H1 (cell line): ENCODE data around the gene TOP1. TPM values are rescaled to one million over a fixed set of nuclear protein-coding genes. Genes with fewer than 3 reads are reported as not detected.
A peak's percentile ranks its signal among the peaks of the same experiment; 100 is the strongest.

ENCODE experiments used
- CTCF ChIA-PET: fragments of 300-600 bp; sonication (Branson Sonifier 250); formaldehyde crosslinking; loops from one replicate; lab custom pipeline; 2021; ENCODE audit not compliant: partially characterized antibody; lab: Charles Lee
- POLR2A ChIA-PET: fragments of 300-600 bp; sonication (Branson Sonifier 250); formaldehyde crosslinking; loops from one replicate; lab custom pipeline; 2021; ENCODE audit warnings: inconsistent platforms; ENCODE audit not compliant: partially characterized antibody; lab: Charles Lee
- DNase-seq, 2 experiments: peaks; one replicate each; pipeline versions ENCODE4 v3.0.0 to v3.0.0-alpha.2; 2010 to 2022; ENCODE audit warnings: low spot score in 2 of 2, low read depth in 1 of 2, mixed read lengths in 1 of 2
- FAIRE-seq: peaks from 2 replicates; lab custom pipeline; 2011; peaks lifted over from hg19 to GRCh38; lab: Jason Lieb, UNC
- H2AFZ ChIP-seq: 2 replicates; pipeline ENCODE4 v1.8.1; 2012; ENCODE audit warnings: low read length, inconsistent platforms
- H2AK5ac ChIP-seq: 2 replicates; pipeline ENCODE4 v1.6.1; 2013; ENCODE audit warnings: low read depth, low read length
- H2BK120ac ChIP-seq: replicated peaks from 2 replicates; pipeline ENCODE3; 2013; ENCODE audit warnings: low read depth, low read length, inconsistent platforms
- H2BK12ac ChIP-seq: 2 replicates; pipeline ENCODE4 v1.6.1; 2013; ENCODE audit warnings: low read depth, low read length
- H2BK15ac ChIP-seq: 2 replicates; pipeline ENCODE4 v1.6.1; 2013; ENCODE audit warnings: low read length
- H2BK20ac ChIP-seq: 2 replicates; pipeline ENCODE4 v1.6.1; 2013; ENCODE audit warnings: low read length
- H2BK5ac ChIP-seq: 2 replicates; pipeline ENCODE4 v1.6.1; 2013; ENCODE audit warnings: low read depth, low read length
- H3K14ac ChIP-seq: 2 replicates; pipeline ENCODE4 v1.6.1; 2013; ENCODE audit warnings: inconsistent platforms; ENCODE audit not compliant: insufficient read length
- H3K18ac ChIP-seq: 2 replicates; pipeline ENCODE4 v1.6.1; 2013; ENCODE audit warnings: low read length; ENCODE audit errors: extremely low read depth
- H3K23ac ChIP-seq: 2 replicates; pipeline ENCODE4 v1.6.1; 2013; ENCODE audit warnings: inconsistent platforms; ENCODE audit not compliant: insufficient read length
- H3K23me2 ChIP-seq: 2 replicates; pipeline ENCODE4 v1.6.1; 2013; ENCODE audit warnings: low read depth, low read length
- H3K27ac ChIP-seq: 2 replicates; pipeline ENCODE4 v1.6.1; 2011; ENCODE audit warnings: low read depth, low read length, inconsistent platforms
- H3K27me3 ChIP-seq, 4 experiments: replicated peaks in 1 of 4; 1 replicate in 1 of 4; 2 replicates in 3 of 4; pipeline versions ENCODE4 v1.6.1 to v1.8.1; 2011 to 2013; ENCODE audit warnings: low read length in 3 of 4, mild to moderate bottlenecking in 3 of 4, inconsistent platforms in 2 of 4, mixed read lengths in 2 of 4, moderate library complexity in 1 of 4; ENCODE audit not compliant: control insufficient read depth in 3 of 4, insufficient read depth in 3 of 4; ENCODE audit errors: extremely low read depth in 1 of 4
- H3K36me3 ChIP-seq, 4 experiments: 2 replicates each; pipeline versions ENCODE4 v1.6.1 to v1.8.1; 2011 to 2013; ENCODE audit warnings: mild to moderate bottlenecking in 4 of 4, low read length in 3 of 4, moderate library complexity in 2 of 4, control low read depth in 1 of 4, inconsistent platforms in 1 of 4; ENCODE audit not compliant: insufficient read depth in 4 of 4, control insufficient read depth in 2 of 4
- H3K4ac ChIP-seq: replicated peaks from 2 replicates; pipeline ENCODE3; 2013; ENCODE audit warnings: low read length, low read depth, mixed read lengths, inconsistent platforms; ENCODE audit not compliant: insufficient read length
- H3K4me1 ChIP-seq, 4 experiments: replicated peaks in 1 of 4; 1 replicate in 1 of 4; 2 replicates in 3 of 4; pipeline versions ENCODE4 v1.6.1 to v1.8.1; 2011 to 2013; ENCODE audit warnings: low read length in 3 of 4, inconsistent platforms in 2 of 4, mixed read lengths in 1 of 4; ENCODE audit not compliant: insufficient read depth in 4 of 4, control insufficient read depth in 3 of 4
- H3K4me2 ChIP-seq, 2 experiments: 2 replicates each; pipeline versions ENCODE4 v1.6.1 to v1.8.1; 2011 to 2013; ENCODE audit warnings: low read depth in 2 of 2, low read length in 2 of 2, control low read depth in 1 of 2, inconsistent platforms in 1 of 2, mild to moderate bottlenecking in 1 of 2; ENCODE audit not compliant: insufficient read depth in 1 of 2
- H3K4me3 ChIP-seq, 4 experiments: fragments of 200-600, 300-600 bp in 1 of 4; sonication (generic), shearing (Covaris generic), sonication (Bioruptor Twin) in 1 of 4; 2 replicates each; pipeline versions ENCODE4 v1.5.1 to v1.8.1; 2011 to 2016; ENCODE audit warnings: low read length in 4 of 4, low read depth in 3 of 4, control low read depth in 2 of 4, inconsistent platforms in 2 of 4, mild to moderate bottlenecking in 2 of 4, mixed read lengths in 1 of 4, moderate library complexity in 1 of 4; ENCODE audit not compliant: insufficient read depth in 2 of 4; ENCODE audit errors: extremely low read depth in 1 of 4
- H3K56ac ChIP-seq: replicated peaks from 2 replicates; pipeline ENCODE3; 2013; ENCODE audit warnings: low read depth, mild to moderate bottlenecking, mixed read lengths, low read length, inconsistent platforms; ENCODE audit not compliant: insufficient read length
- H3K79me1 ChIP-seq: 2 replicates; pipeline ENCODE4 v1.6.1; 2013; ENCODE audit warnings: low read depth, low read length, control low read depth
- H3K79me2 ChIP-seq, 2 experiments: 2 replicates each; pipeline versions ENCODE4 v1.6.1 to v1.8.1; 2012 to 2013; ENCODE audit warnings: low read length in 2 of 2, mild to moderate bottlenecking in 2 of 2, inconsistent platforms in 1 of 2; ENCODE audit not compliant: insufficient read depth in 2 of 2, control insufficient read depth in 1 of 2
- H3K9ac ChIP-seq, 4 experiments: replicated peaks in 1 of 4; 1 replicate in 1 of 4; 2 replicates in 3 of 4; pipeline versions ENCODE4 v1.6.1 to v1.8.1; 2011 to 2013; ENCODE audit warnings: low read depth in 3 of 4, low read length in 3 of 4, control low read depth in 2 of 4, mild to moderate bottlenecking in 2 of 4, moderate library complexity in 2 of 4, inconsistent platforms in 1 of 4; ENCODE audit errors: extremely low read depth in 1 of 4
- H3K9me3 ChIP-seq, 2 experiments: 2 replicates each; pipeline versions ENCODE4 v1.6.1 to v1.8.1; 2012 to 2013; ENCODE audit warnings: mild to moderate bottlenecking in 2 of 2, moderate library complexity in 2 of 2, control low read depth in 1 of 2, inconsistent platforms in 1 of 2, low read depth in 1 of 2, low read length in 1 of 2, mixed read lengths in 1 of 2; ENCODE audit not compliant: insufficient read depth in 2 of 2
- H4K20me1 ChIP-seq, 2 experiments: replicated peaks in 1 of 2; 2 replicates each; pipeline versions ENCODE3 to v1.8.1; 2011 to 2013; ENCODE audit warnings: inconsistent platforms in 2 of 2, low read length in 2 of 2, mild to moderate bottlenecking in 1 of 2; ENCODE audit not compliant: insufficient read depth in 2 of 2, control insufficient read depth in 1 of 2
- H4K5ac ChIP-seq: 2 replicates; pipeline ENCODE4 v1.6.1; 2013; ENCODE audit warnings: low read length, low read depth, mixed read lengths, inconsistent platforms; ENCODE audit not compliant: insufficient read length
- H4K8ac ChIP-seq: 2 replicates; pipeline ENCODE4 v1.8.0; 2013; ENCODE audit warnings: mild to moderate bottlenecking, moderate library complexity, low read length, inconsistent platforms; ENCODE audit not compliant: insufficient read depth; ENCODE audit errors: extremely low read depth
- H4K91ac ChIP-seq: replicated peaks from 2 replicates; pipeline ENCODE3; 2013; ENCODE audit warnings: low read length, mixed read lengths, inconsistent platforms; ENCODE audit not compliant: insufficient read length
- KDM1A ChIP-seq: fragments of 200-600, 300-600 bp; sonication (generic); IDR thresholded peaks from 2 replicates; pipeline ENCODE4 v1.7.1; 2016; ENCODE audit warnings: mild to moderate bottlenecking, low read length, borderline replicate concordance
- KDM5A ChIP-seq: fragments of 200-600 bp; IDR thresholded peaks from 2 replicates; pipeline ENCODE4 v1.7.1; 2012; ENCODE audit warnings: mild to moderate bottlenecking, low read length, inconsistent platforms, mixed read lengths
- NANOG ChIP-seq: IDR thresholded peaks from 2 replicates; pipeline ENCODE4 v1.6.1; 2011; ENCODE audit warnings: low read length, low read depth, mild to moderate bottlenecking, inconsistent platforms; ENCODE audit not compliant: insufficient read depth, poor library complexity, severe bottlenecking
- RFX5 ChIP-seq: IDR thresholded peaks from 2 replicates; pipeline ENCODE4 v1.6.1; 2011; ENCODE audit warnings: low read depth, low read length, improper control_type of control experiment, borderline replicate concordance
- RXRA ChIP-seq: IDR thresholded peaks from 2 replicates; pipeline ENCODE4 v1.6.1; 2011; ENCODE audit warnings: low read depth, mild to moderate bottlenecking, low read length, moderate library complexity; ENCODE audit not compliant: insufficient read depth
- SIN3A ChIP-seq, 2 experiments: IDR thresholded peaks in 1 of 2; conservative IDR thresholded peaks in 1 of 2; 2 replicates each; pipeline ENCODE4 v1.6.1; 2011 to 2012; ENCODE audit warnings: low read length in 2 of 2, improper control_type of control experiment in 1 of 2, low read depth in 1 of 2, mild to moderate bottlenecking in 1 of 2
- SRF ChIP-seq: IDR thresholded peaks from 2 replicates; pipeline ENCODE4 v1.6.1; 2011; ENCODE audit warnings: mild to moderate bottlenecking, low read depth, low read length, moderate library complexity
- TAF7 ChIP-seq: optimal IDR thresholded peaks from 2 replicates; pipeline ENCODE3; 2011; ENCODE audit warnings: low read depth, mild to moderate bottlenecking, inconsistent platforms, low read length, moderate library complexity, borderline replicate concordance
- WGBS, 2 experiments: shearing (Covaris generic) in 1 of 2; methylation state at CpG; one replicate each; pipeline versions ENCODE4 v1.1.6 to v1.1.7; 2013 to 2015; ENCODE audit warnings: low lambda C conversion rate in 2 of 2, mixed read lengths in 2 of 2, inconsistent platforms in 1 of 2, low coverage in 1 of 2, missing lambda C conversion rate in 1 of 2; ENCODE audit not compliant: insufficient replicate concordance in 2 of 2, insufficient coverage in 1 of 2, insufficient read length in 1 of 2; ENCODE audit errors: extremely low coverage in 1 of 2, missing lambda C conversion rate in 1 of 2; 5-methylcytosine and 5-hydroxymethylcytosine counted together
- polyA plus RNA-seq, 7 experiments: library from polyadenylated mRNA; depleted of rRNA in 3 of 7; stranded (reverse) in 5 of 7; unstranded in 2 of 7; fragments of >200 nt in 5 of 7; fragments of 200-250 nt in 2 of 7; gene quantifications; 1 replicate in 5 of 7; 2 replicates in 1 of 7; 4 replicates in 1 of 7; pipeline versions ENCODE4 v1.2.1 to v1.2.3, GENCODE V29; 2011 to 2013; ENCODE audit warnings: missing spikeins in 2 of 7, mixed read lengths in 2 of 7
- total RNA-seq: library from RNA; stranded (reverse); fragmentation: NEBNext Ultra II Directional; extraction: Animal tissue kit (Norgen Biotek cat#: 25700); gene quantifications from 2 replicates; pipeline ENCODE4 v1.2.1, GENCODE V29; 2021
- TF ChIP-seq, protein P1 (sequence below): IDR thresholded peaks from 2 replicates; pipeline ENCODE4 v1.6.1; 2012; ENCODE audit warnings: low read length, inconsistent platforms

TOP1 gene
- total and polyA plus RNA-seq, 2 of the 8 experiments (the other 6 are each of a cell fraction or from before 2014, with no cell fraction given), result 7.4 to 108 TPM

DNA sequence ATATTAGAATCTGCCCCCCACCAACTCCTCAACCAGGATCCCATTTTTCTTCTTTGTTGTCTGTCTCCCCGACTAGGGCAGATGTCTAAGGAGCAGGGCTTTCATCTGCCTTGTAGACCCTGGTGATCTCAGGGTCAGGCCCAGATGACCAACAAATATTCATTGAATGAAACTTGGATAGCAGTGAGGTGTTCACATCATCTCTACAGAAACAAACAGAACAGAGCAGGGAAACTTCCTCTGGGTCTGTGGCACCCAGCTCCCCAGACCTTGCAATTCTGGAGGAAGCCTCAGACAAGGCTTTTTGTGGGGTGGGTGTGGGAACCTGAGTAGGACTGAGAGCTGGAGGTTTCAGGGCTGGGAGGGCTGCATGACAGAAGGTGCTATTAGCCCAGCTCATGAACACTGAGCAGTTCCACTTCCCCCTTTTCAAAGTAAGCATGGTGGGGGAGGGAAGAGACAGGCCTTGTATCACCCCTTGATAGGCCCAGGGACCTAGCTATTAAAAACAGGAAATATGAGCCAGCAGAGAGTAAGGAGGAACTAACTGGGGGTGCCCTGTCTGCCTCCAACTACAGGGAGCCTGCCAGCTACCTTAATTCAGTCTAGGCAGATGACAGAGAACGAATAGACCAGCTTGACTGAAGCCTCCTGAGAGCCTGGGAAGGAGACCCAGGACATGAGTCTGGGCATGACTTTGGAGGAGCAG, 37.3 kb upstream of the TOP1 start:
- Histone ChIP-seq H3K4me1 (peaks cover 0 to 3% (median 1%) of the 10 kb centered on the region in 4 experiments; a peak in 4 of 7 replicates), H3K23me2 (no peaks in the 10 kb centered on the region), H3K4ac (no peak overlapping the region), H3K4me3 (no peak overlapping the region), H3K56ac (no peak overlapping the region), H3K27me3 (no peaks in the 10 kb centered on the region)
- peak in 1 of 2 experiments; percentile 31 for DNase-seq
- TF ChIP-seq KDM1A, result no peak
- no peak for TF ChIP-seq TAF7
- no peak for TF ChIP-seq RFX5
- TF ChIP-seq NANOG, result no peak
- TF ChIP-seq KDM5A, result no peak
- TF ChIP-seq SRF, result no peak
- no peak for TF ChIP-seq RXRA
- no peak for TF ChIP-seq SIN3A (conservative IDR thresholded peaks at IDR 0.05 in 1 of 2, IDR thresholded peaks at IDR 0.05 in 1 of 2; ENCODE audit: low read depth in 1 of 2, low read length in 2 of 2)
- TF ChIP-seq, protein P1, sequence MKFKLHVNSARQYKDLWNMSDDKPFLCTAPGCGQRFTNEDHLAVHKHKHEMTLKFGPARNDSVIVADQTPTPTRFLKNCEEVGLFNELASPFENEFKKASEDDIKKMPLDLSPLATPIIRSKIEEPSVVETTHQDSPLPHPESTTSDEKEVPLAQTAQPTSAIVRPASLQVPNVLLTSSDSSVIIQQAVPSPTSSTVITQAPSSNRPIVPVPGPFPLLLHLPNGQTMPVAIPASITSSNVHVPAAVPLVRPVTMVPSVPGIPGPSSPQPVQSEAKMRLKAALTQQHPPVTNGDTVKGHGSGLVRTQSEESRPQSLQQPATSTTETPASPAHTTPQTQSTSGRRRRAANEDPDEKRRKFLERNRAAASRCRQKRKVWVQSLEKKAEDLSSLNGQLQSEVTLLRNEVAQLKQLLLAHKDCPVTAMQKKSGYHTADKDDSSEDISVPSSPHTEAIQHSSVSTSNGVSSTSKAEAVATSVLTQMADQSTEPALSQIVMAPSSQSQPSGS, result no peak
- TF ChIP-seq, all 59 proteins: peak for 0
- no peak overlapping the region for H4K91ac ChIP-seq
- 87% methylated on average over 2 of the region's 2 CpGs; no CpG with 5 or more reads in 1 of the 2 experiments for WGBS, 2 experiments
- no peak overlapping the region for H4K8ac ChIP-seq
- H3K18ac ChIP-seq, result no peak overlapping the region
- H2AK5ac ChIP-seq, result no peak overlapping the region
- ChIA-PET CTCF (interaction anchor here (0.6 to 6.4 kb wide), 45 partner anchors 9 to 1782 kb away, joined by 3 to 55 read pairs (median 6); partner anchors contain the start of gene TOP1), POLR2A (interaction anchor here (1.0 to 1.5 kb wide), 2 partner anchors 37 to 40 kb away, joined by 3 to 5 read pairs; partner anchors contain the start of gene TOP1)
- H2BK120ac ChIP-seq, result no peak overlapping the region
- H2AFZ ChIP-seq, result peak overlapping the region; percentile 86; the same call in 1 of the 2 replicates
- no peak overlapping the region for H2BK15ac ChIP-seq
- no peaks in the 10 kb centered on the region for H3K9me3 ChIP-seq
- no peak overlapping the region for H3K23ac ChIP-seq
- H4K5ac ChIP-seq, result no peak overlapping the region
- no peaks in the 10 kb centered on the region for H3K79me1 ChIP-seq
- no peak overlapping the region for H3K9ac ChIP-seq
- H3K79me2 ChIP-seq, result no peaks in the 10 kb centered on the region
- no peak overlapping the region for H3K27ac ChIP-seq
- H3K14ac ChIP-seq, result no peak overlapping the region
- H2BK20ac ChIP-seq, result no peak overlapping the region; the same call in 1 of the 2 replicates
- H4K20me1 ChIP-seq, result no peaks in the 10 kb centered on the region
- H2BK12ac ChIP-seq, result no peak overlapping the region
- FAIRE-seq, result no peak
- H3K4me2 ChIP-seq, result no peak overlapping the region
- no peaks in the 10 kb centered on the region for H3K36me3 ChIP-seq
- H2BK5ac ChIP-seq, result no peak overlapping the region
